ENCODE data around the gene PEMT. TPM values are rescaled to one million over a fixed set of nuclear protein-coding genes. Genes with fewer than 3 reads are reported as not detected.

Gene PEMT
- total RNA-seq, 3 donors from 2014 or later (not counting 1 experiment from before 2014, with no cell fraction given): 10.3 to 13.6 (median 12.6) TPM

- DNase-seq (no peak), ATAC-seq (no peak)
- H3K4me1 ChIP-seq (ENCODE audit: control insufficient read depth, insufficient read depth, low read length): no peaks in the 10 kb centered on the region
- 87% methylated on average over 21 of the region's 21 CpGs for WGBS (ENCODE audit: insufficient coverage)
- H3K9me3 ChIP-seq (ENCODE audit: control insufficient read depth, insufficient read depth, low read length): no peaks in the 10 kb centered on the region
- no peaks in the 10 kb centered on the region for H3K36me3 ChIP-seq (ENCODE audit: control insufficient read depth, insufficient read depth, low read length)
- no peaks in the 10 kb centered on the region for H3K27me3 Mint-ChIP-seq (ENCODE audit: low read depth in 2 of 2)
- H3K36me3 Mint-ChIP-seq: no peaks in the 10 kb centered on the region
- H3K27me3 ChIP-seq (ENCODE audit: control insufficient read depth, insufficient read depth, low read length): no peaks in the 10 kb centered on the region
- TF ChIP-seq CTCF (IDR thresholded peaks at IDR 0.05): no peak
- peaks cover 0 to under 1% of the 10 kb centered on the region in 2 donors for H3K4me1 Mint-ChIP-seq
- H3K9me3 Mint-ChIP-seq: no peaks in the 10 kb centered on the region
- no peak overlapping the region for H3K27ac Mint-ChIP-seq
- no peak overlapping the region for H3K4me3 Mint-ChIP-seq
- intact Hi-C loops (cut with micrococcal nuclease): no loop called here
- H3K4me3 ChIP-seq (ENCODE audit: low read length): no peak overlapping the region
- H3K27ac ChIP-seq (ENCODE audit: low read length): no peak overlapping the region
Measured at GRCh38 chr17:17515934-17516930, 75.3 kb downstream of the PEMT start.

GRCh38 chr17:17514993-17515933, 76.2 kb downstream of the PEMT start:
- H3K27ac Mint-ChIP-seq: no peak overlapping the region
- H3K36me3 ChIP-seq (ENCODE audit: control insufficient read depth, insufficient read depth, low read length): no peaks in the 10 kb centered on the region
- no peaks in the 10 kb centered on the region for H3K9me3 Mint-ChIP-seq
- H3K4me1 ChIP-seq (ENCODE audit: control insufficient read depth, insufficient read depth, low read length): no peaks in the 10 kb centered on the region
- ATAC-seq (no peak), DNase-seq (no peak)
- no peaks in the 10 kb centered on the region for H3K27me3 ChIP-seq (ENCODE audit: control insufficient read depth, insufficient read depth, low read length)
- H3K4me1 Mint-ChIP-seq: peaks cover 0 to 11% of the 10 kb centered on the region in 2 donors
- no peak overlapping the region for H3K4me3 Mint-ChIP-seq
- no peak overlapping the region for H3K27ac ChIP-seq (ENCODE audit: low read length)
- intact Hi-C loops (cut with micrococcal nuclease): no loop called here
- H3K4me3 ChIP-seq (ENCODE audit: low read length): no peak overlapping the region
- TF ChIP-seq CTCF (IDR thresholded peaks at IDR 0.05): no peak
- no peaks in the 10 kb centered on the region for H3K9me3 ChIP-seq (ENCODE audit: control insufficient read depth, insufficient read depth, low read length)
- no peaks in the 10 kb centered on the region for H3K27me3 Mint-ChIP-seq (ENCODE audit: low read depth in 2 of 2)
- no peaks in the 10 kb centered on the region for H3K36me3 Mint-ChIP-seq
- WGBS (ENCODE audit: insufficient coverage): 94% methylated on average over 21 of the region's 21 CpGs

- H3K27me3 Mint-ChIP-seq (ENCODE audit: low read depth in 2 of 2): no peaks in the 10 kb centered on the region
- DNase-seq (no peak), ATAC-seq (no peak)
- H3K27ac Mint-ChIP-seq: no peak overlapping the region
- Histone ChIP-seq H3K36me3 (ENCODE audit: control insufficient read depth, insufficient read depth, low read length) (no peaks in the 10 kb centered on the region), H3K9me3 (ENCODE audit: control insufficient read depth, insufficient read depth, low read length) (no peaks in the 10 kb centered on the region), H3K4me1 (ENCODE audit: control insufficient read depth, insufficient read depth, low read length) (no peaks in the 10 kb centered on the region), H3K4me3 (ENCODE audit: low read length) (no peak overlapping the region), H3K27me3 (ENCODE audit: control insufficient read depth, insufficient read depth, low read length) (no peaks in the 10 kb centered on the region), H3K27ac (ENCODE audit: low read length) (no peak overlapping the region)
- no peaks in the 10 kb centered on the region for H3K9me3 Mint-ChIP-seq
- no peak overlapping the region for H3K4me3 Mint-ChIP-seq
- intact Hi-C loops (cut with micrococcal nuclease): no loop called here
- peaks cover 0 to 16% of the 10 kb centered on the region in 2 donors for H3K4me1 Mint-ChIP-seq
- WGBS (ENCODE audit: insufficient coverage): 95% methylated on average over 14 of the region's 16 CpGs
- no peaks in the 10 kb centered on the region for H3K36me3 Mint-ChIP-seq
- no peak for TF ChIP-seq CTCF (IDR thresholded peaks at IDR 0.05)
Measured at GRCh38 chr17:17514361-17514992, 77.0 kb downstream of the PEMT start.

Measured in natural killer cell (primary cell).